Ovary (tissue), 3 donors: Measurements from ENCODE around the gene LRCH1.

Experiments used
- POLR2A ChIP-seq: fragments of 450-650 bp; IDR thresholded peaks from one replicate; pipeline ENCODE4 v1.6.1; 2017; ENCODE audit warnings: antibody characterized with exemption, mild to moderate bottlenecking, moderate library complexity
- TF ChIP-seq, protein P1 (sequence below), 3 donors: fragments of 450-650 bp in 2 of 3; fragments of 200-600 bp in 1 of 3; IDR thresholded peaks; one replicate each; pipeline versions ENCODE4 v1.5.1 to v1.8.0; 2016 to 2022; ENCODE audit warnings: antibody characterized with exemption in 3 of 3, mild to moderate bottlenecking in 1 of 3
- donor health status: DM: no; HTN: no; CAD: no.

DNA sequence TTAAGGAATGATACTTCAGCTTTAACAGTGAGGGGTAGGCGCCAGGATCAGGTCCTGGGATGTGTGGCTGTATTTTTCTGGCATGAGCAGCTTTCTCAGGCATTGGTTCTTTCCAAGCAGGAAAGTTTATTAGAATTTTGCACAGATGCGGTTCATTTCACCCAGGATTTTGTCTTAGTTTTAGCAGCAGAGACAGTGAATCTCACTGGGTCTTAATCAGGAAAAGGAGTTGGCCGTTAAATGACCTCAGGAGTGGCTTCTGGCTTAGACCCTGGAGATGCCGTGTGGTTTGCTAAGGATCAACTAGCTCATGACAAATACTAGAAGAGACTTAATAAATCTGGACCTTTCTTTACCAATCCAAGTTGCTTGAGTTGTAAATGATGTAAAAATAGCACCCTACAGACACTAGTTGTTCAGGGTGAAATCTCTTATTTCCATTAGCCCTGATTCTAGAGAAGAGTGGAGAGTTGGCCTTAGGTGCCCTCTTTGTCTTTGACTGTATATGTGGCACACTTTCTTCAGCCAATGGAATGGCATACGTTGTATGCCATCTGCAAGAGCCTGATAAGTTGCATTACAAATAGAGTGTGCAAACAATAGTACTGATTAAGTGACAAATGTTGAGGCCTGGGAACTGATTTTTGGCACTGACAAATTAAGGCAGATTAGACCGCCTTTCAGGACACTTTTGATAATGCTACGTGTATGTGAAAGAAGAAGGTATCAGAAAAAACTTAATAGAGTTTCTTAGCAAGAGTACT lies 34.0 kb downstream of the LRCH1 start:
- TF ChIP-seq, protein P1, sequence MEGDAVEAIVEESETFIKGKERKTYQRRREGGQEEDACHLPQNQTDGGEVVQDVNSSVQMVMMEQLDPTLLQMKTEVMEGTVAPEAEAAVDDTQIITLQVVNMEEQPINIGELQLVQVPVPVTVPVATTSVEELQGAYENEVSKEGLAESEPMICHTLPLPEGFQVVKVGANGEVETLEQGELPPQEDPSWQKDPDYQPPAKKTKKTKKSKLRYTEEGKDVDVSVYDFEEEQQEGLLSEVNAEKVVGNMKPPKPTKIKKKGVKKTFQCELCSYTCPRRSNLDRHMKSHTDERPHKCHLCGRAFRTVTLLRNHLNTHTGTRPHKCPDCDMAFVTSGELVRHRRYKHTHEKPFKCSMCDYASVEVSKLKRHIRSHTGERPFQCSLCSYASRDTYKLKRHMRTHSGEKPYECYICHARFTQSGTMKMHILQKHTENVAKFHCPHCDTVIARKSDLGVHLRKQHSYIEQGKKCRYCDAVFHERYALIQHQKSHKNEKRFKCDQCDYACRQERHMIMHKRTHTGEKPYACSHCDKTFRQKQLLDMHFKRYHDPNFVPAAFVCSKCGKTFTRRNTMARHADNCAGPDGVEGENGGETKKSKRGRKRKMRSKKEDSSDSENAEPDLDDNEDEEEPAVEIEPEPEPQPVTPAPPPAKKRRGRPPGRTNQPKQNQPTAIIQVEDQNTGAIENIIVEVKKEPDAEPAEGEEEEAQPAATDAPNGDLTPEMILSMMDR (IDR thresholded peaks at IDR 0.05) = no peak
- no peak for TF ChIP-seq POLR2A
